ENCODE data around the gene VAMP7. TPM values are rescaled to one million over a fixed set of nuclear protein-coding genes. Genes with fewer than 3 reads are reported as not detected.
"Not testable (repeated sequence)": the region's sequence is repeated elsewhere in the genome, so short reads cannot be mapped to it uniquely, and the experiment has no call there.

VAMP7 gene
- total RNA-seq, 2 experiments from 2014 or later, result 30.5 to 30.7 TPM

DNA sequence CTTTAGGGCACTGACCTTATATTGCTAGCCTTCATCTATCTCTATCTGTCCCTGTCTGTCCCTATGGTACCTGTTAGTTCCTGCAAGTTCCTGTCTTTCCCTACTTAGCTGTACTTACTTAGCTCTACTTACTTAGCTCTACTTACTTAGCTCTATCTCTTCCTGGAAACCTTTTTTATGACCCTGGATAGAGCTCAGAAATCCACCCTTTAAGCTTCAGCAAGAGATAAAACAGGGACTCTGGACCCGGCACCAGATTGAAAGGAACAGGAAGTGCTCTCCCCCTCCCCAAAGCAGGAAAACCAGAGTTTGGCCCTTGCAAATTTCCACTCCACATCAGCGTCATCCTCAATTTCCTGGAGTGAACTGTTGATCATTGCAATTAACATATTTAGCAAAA is 104.1 kb downstream of the VAMP7 start:
- DNase-seq (no peak), ATAC-seq (no peak)
- intact Hi-C loops (cut with micrococcal nuclease), result no loop called here
- Mint-ChIP-seq H3K27me3 (peaks cover 2% of the 10 kb centered on the region), H3K4me1 (ENCODE audit: low read depth) (no peaks in the 10 kb centered on the region), H3K27ac (no peak overlapping the region), H3K4me3 (no peak overlapping the region), H3K36me3 (ENCODE audit: low read depth) (no peaks in the 10 kb centered on the region), H3K9me3 (peaks cover 7% of the 10 kb centered on the region)
- ChIA-PET POLR2A (no interaction called here), CTCF (no interaction called here)
- TF ChIP-seq, protein P1, sequence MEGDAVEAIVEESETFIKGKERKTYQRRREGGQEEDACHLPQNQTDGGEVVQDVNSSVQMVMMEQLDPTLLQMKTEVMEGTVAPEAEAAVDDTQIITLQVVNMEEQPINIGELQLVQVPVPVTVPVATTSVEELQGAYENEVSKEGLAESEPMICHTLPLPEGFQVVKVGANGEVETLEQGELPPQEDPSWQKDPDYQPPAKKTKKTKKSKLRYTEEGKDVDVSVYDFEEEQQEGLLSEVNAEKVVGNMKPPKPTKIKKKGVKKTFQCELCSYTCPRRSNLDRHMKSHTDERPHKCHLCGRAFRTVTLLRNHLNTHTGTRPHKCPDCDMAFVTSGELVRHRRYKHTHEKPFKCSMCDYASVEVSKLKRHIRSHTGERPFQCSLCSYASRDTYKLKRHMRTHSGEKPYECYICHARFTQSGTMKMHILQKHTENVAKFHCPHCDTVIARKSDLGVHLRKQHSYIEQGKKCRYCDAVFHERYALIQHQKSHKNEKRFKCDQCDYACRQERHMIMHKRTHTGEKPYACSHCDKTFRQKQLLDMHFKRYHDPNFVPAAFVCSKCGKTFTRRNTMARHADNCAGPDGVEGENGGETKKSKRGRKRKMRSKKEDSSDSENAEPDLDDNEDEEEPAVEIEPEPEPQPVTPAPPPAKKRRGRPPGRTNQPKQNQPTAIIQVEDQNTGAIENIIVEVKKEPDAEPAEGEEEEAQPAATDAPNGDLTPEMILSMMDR (IDR thresholded peaks at IDR 0.05), result no peak

DNA sequence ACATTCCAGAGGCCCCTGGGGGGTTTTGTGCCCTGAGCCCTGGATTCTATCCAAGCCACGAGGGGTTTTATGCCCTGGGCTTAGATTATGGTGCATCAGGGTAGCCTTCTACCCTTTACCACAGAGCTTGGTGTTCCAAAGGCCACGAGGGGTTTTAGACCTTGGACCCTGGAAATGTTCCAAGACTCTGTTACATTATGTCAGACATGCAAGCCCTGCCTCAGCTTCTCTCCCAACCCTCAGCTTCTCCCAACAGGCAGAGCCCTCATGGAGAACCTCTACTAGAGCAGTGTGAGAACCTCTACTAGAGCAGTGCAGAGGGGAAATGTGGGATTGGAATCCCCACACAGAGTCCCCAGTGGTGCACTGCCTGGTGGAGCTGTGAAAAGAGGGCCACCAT is 105.8 kb downstream of the VAMP7 start:
- H3K4me3 Mint-ChIP-seq; DNase-seq; H3K27me3 Mint-ChIP-seq; H3K36me3 Mint-ChIP-seq (ENCODE audit: low read depth); H3K9me3 Mint-ChIP-seq; H3K27ac Mint-ChIP-seq; H3K4me1 Mint-ChIP-seq (ENCODE audit: low read depth); ATAC-seq; POLR2A ChIA-PET; intact Hi-C loops (cut with micrococcal nuclease); CTCF ChIA-PET: not testable (repeated sequence)

DNA sequence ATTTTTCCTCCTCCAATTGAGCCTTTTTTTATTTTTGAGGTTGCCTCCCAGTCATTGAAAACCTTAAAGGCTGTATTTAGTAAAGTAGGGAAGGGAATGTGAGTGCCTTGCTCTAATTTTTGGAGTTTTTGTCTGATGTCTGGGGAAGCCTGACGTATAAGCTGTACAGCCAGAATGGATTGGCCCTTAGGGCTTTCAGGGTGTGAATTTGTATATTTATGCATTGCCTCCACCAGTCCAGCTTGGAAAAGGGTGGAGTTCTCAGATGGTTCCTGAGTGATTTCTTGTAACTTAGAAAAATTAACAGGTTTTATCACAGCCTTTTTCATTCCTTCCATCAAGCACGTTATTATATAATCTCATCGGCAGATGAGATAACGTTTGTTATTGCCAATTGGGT is 107.7 kb downstream of the VAMP7 start:
- POLR2A ChIA-PET, result no interaction called here
- TF ChIP-seq, protein P1 (IDR thresholded peaks at IDR 0.05), result no peak
- intact Hi-C loops (cut with micrococcal nuclease), result no loop called here

More for the DNA sequence above, 107.7 kb downstream of the VAMP7 start:
- DNase-seq (no peak), ATAC-seq (no peak)
- H3K4me3 Mint-ChIP-seq, result no peak overlapping the region
- H3K27ac Mint-ChIP-seq, result no peak overlapping the region
- no peaks in the 10 kb centered on the region for H3K36me3 Mint-ChIP-seq (ENCODE audit: low read depth)
- peaks cover 2% of the 10 kb centered on the region for H3K27me3 Mint-ChIP-seq
- no peaks in the 10 kb centered on the region for H3K4me1 Mint-ChIP-seq (ENCODE audit: low read depth)
- CTCF ChIA-PET, result no interaction called here
- H3K9me3 Mint-ChIP-seq, result no peaks in the 10 kb centered on the region

Other genes with a start within 250 kb of the VAMP7 start
- gene IL9R, start 116.4 kb downstream of the VAMP7 start, total RNA-seq, result 1 to 10 TPM; 3.8 to 4.5 TPM

Data from activated CD8-positive, alpha-beta T cell treated with anti-CD3 and anti-CD28 coated beads for 36 hours (primary cell).